ENCODE results near the gene TIMP1. TPM values are rescaled to one million over a fixed set of nuclear protein-coding genes. Genes with fewer than 3 reads are reported as not detected.

Gene TIMP1
- 49.9 TPM for polyA plus RNA-seq (2013)

DNA sequence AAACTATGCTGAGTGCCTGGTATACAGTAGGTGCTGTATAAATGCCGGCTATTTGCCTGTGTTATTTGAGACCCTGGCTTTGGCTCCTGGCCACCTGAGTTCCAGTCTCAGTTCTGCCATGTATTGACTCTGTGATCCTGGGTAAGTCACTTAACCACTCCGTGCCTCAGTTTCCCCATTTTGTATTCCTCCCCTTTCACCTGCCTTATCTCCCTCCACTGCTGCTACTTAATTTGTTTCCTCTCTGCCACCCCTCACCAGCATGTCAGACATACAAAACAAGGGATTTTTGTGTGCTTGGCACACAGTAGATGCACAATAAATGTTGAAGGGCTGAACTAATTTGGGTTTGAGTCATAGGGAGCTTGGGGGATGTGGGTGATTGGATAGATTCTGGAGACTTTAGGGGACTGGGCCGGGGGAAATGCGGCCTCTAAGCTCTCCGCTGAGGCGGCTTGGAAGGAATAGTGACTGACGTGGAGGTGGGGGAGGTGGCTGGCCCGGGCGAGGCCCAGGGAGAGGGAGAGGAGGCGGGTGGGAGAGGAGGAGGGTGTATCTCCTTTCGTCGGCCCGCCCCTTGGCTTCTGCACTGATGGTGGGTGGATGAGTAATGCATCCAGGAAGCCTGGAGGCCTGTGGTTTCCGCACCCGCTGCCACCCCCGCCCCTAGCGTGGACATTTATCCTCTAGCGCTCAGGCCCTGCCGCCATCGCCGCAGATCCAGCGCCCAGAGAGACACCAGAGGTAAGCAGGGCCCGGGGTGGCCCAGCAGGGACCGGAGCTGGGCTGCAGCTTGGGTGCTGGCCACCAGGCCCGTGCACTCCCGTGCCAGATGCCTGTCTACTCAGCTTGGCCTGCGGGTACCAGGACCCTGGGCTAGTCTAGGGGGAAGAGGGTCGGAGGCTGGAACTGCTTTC, at the start of gene TIMP1:
TIMP1 (plus strand) TSS at position 706 of the 917 bp plus-strand sequence. CDS start 980 bp downstream, outside the sequence.
- Histone ChIP-seq H3K27me3 (replicated peaks in 2 of 5; ENCODE audit: control insufficient read depth in 4 of 5, insufficient read depth in 5 of 5, low read length in 4 of 5) (peaks cover 0 to 2% (median 0%) of the 10 kb centered on the region in 5 experiments), H3K36me3 (ENCODE audit: control insufficient read depth in 4 of 4, insufficient read depth in 4 of 4, low read length in 3 of 4) (peaks cover 0 to 13% (median 5%) of the 10 kb centered on the region in 4 experiments), H3K4me1 (ENCODE audit: control extremely low read depth in 1 of 4, control insufficient read depth in 4 of 4, insufficient read depth in 4 of 4, low read length in 3 of 4) (peaks cover 5 to 33% (median 21%) of the 10 kb centered on the region in 4 experiments), H3K4me3 (ENCODE audit: control insufficient read depth in 1 of 7, extremely low read depth in 1 of 7, insufficient read depth in 4 of 7, low read depth in 2 of 7, low read length in 6 of 7) (peak within 1 kb of the TSS in 5 of 7 experiments; percentile 7 to 71 (median 50)), H3K9me3 (ENCODE audit: control extremely low read depth in 1 of 5, control insufficient read depth in 4 of 5, insufficient read depth in 2 of 5, low read depth in 1 of 5, low read length in 4 of 5) (no peaks in the 10 kb centered on the region), H3K27ac (ENCODE audit: insufficient read depth in 1 of 2, low read depth in 1 of 2, low read length in 2 of 2, poor library complexity in 1 of 2, severe bottlenecking in 2 of 2) (peak within 1 kb of the TSS in 1 of 2 experiments; percentile 49)
- ChIA-PET POLR2A (interaction anchor here (0.6 to 1.0 kb wide), 3 partner anchors 35 to 64 kb away, joined by 3 to 5 read pairs (median 4); no protein-coding TSS in a partner anchor), CTCF (interaction anchor here (1.0 to 1.3 kb wide), 4 partner anchors 11 to 47 kb away, joined by 3 to 6 read pairs (median 3); no protein-coding TSS in a partner anchor)
- WGBS (ENCODE audit: insufficient coverage): 34% methylated on average over 18 of the region's 28 CpGs
- DNase-seq: peak; percentile 89 to 96 (median 94)

DNA sequence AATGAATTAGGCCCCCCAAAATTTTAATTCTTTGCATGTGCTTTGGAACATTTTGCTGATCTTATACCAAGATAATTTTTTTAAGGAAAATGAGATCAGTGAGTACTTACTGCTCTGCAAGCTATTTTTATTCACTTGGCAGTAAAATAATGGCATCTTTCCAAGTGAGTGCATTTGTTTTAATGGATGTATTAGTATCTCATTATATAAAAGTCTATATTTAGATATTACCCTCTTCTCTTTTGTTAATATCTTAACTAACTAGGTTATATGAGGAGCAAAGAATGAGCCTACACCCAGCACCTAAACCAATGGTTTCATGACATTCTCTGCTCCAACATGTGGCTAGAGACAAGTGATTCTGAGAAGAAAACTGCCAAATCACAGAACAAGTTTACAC, 42.4 kb upstream of the TIMP1 start:
- Histone ChIP-seq H3K4me1 (ENCODE audit: control extremely low read depth in 1 of 4, control insufficient read depth in 4 of 4, insufficient read depth in 4 of 4, low read length in 3 of 4) (peaks cover 0 to 5% (median 0%) of the 10 kb centered on the region in 4 experiments), H3K27me3 (replicated peaks in 2 of 5; ENCODE audit: control insufficient read depth in 4 of 5, insufficient read depth in 5 of 5, low read length in 4 of 5) (no peaks in the 10 kb centered on the region), H3K27ac (ENCODE audit: insufficient read depth in 1 of 2, low read depth in 1 of 2, low read length in 2 of 2, poor library complexity in 1 of 2, severe bottlenecking in 2 of 2) (no peak overlapping the region), H3K36me3 (ENCODE audit: control insufficient read depth in 4 of 4, insufficient read depth in 4 of 4, low read length in 3 of 4) (no peaks in the 10 kb centered on the region), H3K9me3 (ENCODE audit: control extremely low read depth in 1 of 5, control insufficient read depth in 4 of 5, insufficient read depth in 2 of 5, low read depth in 1 of 5, low read length in 4 of 5) (no peaks in the 10 kb centered on the region), H3K4me3 (ENCODE audit: control insufficient read depth in 1 of 7, extremely low read depth in 1 of 7, insufficient read depth in 4 of 7, low read depth in 2 of 7, low read length in 6 of 7) (no peak overlapping the region)
- ChIA-PET POLR2A (no interaction called here), CTCF (interaction anchor here (2.4 kb wide), 1 partner anchor 16 kb away, joined by 12 read pairs; no protein-coding TSS in a partner anchor)
- no peak for DNase-seq

DNA sequence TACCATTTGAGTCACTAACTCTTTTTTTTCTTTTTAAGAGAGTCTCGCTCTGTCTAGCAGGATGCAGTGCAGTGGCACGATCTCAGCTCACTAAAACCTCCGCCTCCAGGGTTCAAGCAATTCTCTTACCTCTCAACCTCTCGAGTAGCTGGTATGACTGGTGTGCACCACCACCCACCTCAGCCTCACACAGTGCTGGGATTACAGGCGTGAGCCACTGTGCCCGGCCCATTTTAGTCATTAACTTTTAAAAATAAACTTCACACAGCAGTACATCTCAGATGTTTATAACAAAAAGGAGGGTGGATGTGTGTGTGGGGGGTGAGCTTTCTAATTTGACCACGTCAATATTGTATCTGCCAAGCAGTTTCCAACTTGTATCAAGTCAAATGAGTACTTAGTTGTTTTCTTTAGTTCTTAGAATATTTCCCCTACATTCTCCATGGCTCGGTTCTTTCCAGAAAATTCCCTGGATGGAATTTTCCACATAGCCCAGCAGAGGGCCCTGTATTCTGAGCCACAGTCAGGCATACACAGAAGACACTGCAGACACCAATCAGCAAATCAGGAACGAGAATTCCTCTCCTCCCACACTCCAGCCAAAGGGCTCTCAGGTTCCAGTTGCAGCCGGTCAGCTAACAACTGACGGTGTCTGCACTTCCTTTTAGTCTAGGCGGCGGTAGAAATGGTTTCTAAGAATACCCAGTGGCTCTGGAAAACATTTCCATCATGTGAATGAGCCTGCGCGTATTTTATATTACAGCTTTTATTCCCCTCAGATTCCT, 41.3 kb upstream of the TIMP1 start:
- POLR2A ChIA-PET: no interaction called here
- H3K27ac ChIP-seq (ENCODE audit: insufficient read depth in 1 of 2, low read depth in 1 of 2, low read length in 2 of 2, poor library complexity in 1 of 2, severe bottlenecking in 2 of 2): peak overlapping the region in 1 of 2 experiments; percentile 49
- CTCF ChIA-PET: interaction anchor here (0.8 to 2.4 kb wide), 6 partner anchors 15 to 103 kb away, joined by 3 to 12 read pairs (median 4); no protein-coding TSS in a partner anchor
- no peaks in the 10 kb centered on the region for H3K27me3 ChIP-seq (replicated peaks in 2 of 5; ENCODE audit: control insufficient read depth in 4 of 5, insufficient read depth in 5 of 5, low read length in 4 of 5)
- 47% methylated on average over 9 of the region's 15 CpGs for WGBS (ENCODE audit: insufficient coverage)
- H3K4me3 ChIP-seq (ENCODE audit: control insufficient read depth in 1 of 7, extremely low read depth in 1 of 7, insufficient read depth in 4 of 7, low read depth in 2 of 7, low read length in 6 of 7): peak overlapping the region in 3 of 7 experiments; percentile 9 to 58 (median 23)
- no peaks in the 10 kb centered on the region for H3K36me3 ChIP-seq (ENCODE audit: control insufficient read depth in 4 of 4, insufficient read depth in 4 of 4, low read length in 3 of 4)
- H3K4me1 ChIP-seq (ENCODE audit: control extremely low read depth in 1 of 4, control insufficient read depth in 4 of 4, insufficient read depth in 4 of 4, low read length in 3 of 4): peaks cover 0 to 5% (median 0%) of the 10 kb centered on the region in 4 experiments
- H3K9me3 ChIP-seq (ENCODE audit: control extremely low read depth in 1 of 5, control insufficient read depth in 4 of 5, insufficient read depth in 2 of 5, low read depth in 1 of 5, low read length in 4 of 5): no peaks in the 10 kb centered on the region
- peak in 2 of 3 donors; percentile 29 to 35 for DNase-seq

DNA sequence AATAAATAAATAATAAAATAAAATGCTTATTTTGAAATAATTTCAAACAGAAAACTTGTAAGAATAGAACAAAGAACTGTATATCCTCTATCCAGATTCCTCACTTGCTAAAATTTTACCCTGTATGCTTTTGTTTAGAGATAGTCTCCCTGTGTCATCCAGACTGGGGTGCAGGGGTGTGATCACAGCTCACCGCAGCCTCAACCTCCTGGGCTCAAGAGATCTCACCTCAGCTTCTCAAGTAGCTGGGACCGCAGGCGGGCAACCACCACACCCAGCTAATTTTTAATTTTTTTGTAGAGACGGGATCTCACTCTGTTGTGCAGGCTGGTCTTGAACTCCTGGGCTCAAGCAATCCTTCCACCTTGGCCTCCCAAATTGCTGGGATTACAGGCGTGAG, 38.7 kb upstream of the TIMP1 start:
- ChIA-PET POLR2A (no interaction called here), CTCF (interaction anchor here (0.8 kb wide), 1 partner anchor 1353 kb away, joined by 3 read pairs; no protein-coding TSS in a partner anchor)
- H3K4me3 ChIP-seq (ENCODE audit: control insufficient read depth in 1 of 7, extremely low read depth in 1 of 7, insufficient read depth in 4 of 7, low read depth in 2 of 7, low read length in 6 of 7): no peak overlapping the region
- H3K4me1 ChIP-seq (ENCODE audit: control extremely low read depth in 1 of 4, control insufficient read depth in 4 of 4, insufficient read depth in 4 of 4, low read length in 3 of 4): peaks cover 0 to 5% (median 0%) of the 10 kb centered on the region in 4 experiments
- WGBS (ENCODE audit: insufficient coverage): 91% methylated on average over 4 of the region's 5 CpGs
- DNase-seq: no peak
- H3K27ac ChIP-seq (ENCODE audit: insufficient read depth in 1 of 2, low read depth in 1 of 2, low read length in 2 of 2, poor library complexity in 1 of 2, severe bottlenecking in 2 of 2): no peak overlapping the region
- H3K36me3 ChIP-seq (ENCODE audit: control insufficient read depth in 4 of 4, insufficient read depth in 4 of 4, low read length in 3 of 4): no peaks in the 10 kb centered on the region
- H3K9me3 ChIP-seq (ENCODE audit: control extremely low read depth in 1 of 5, control insufficient read depth in 4 of 5, insufficient read depth in 2 of 5, low read depth in 1 of 5, low read length in 4 of 5): no peaks in the 10 kb centered on the region
- no peaks in the 10 kb centered on the region for H3K27me3 ChIP-seq (replicated peaks in 2 of 5; ENCODE audit: control insufficient read depth in 4 of 5, insufficient read depth in 5 of 5, low read length in 4 of 5)

DNA sequence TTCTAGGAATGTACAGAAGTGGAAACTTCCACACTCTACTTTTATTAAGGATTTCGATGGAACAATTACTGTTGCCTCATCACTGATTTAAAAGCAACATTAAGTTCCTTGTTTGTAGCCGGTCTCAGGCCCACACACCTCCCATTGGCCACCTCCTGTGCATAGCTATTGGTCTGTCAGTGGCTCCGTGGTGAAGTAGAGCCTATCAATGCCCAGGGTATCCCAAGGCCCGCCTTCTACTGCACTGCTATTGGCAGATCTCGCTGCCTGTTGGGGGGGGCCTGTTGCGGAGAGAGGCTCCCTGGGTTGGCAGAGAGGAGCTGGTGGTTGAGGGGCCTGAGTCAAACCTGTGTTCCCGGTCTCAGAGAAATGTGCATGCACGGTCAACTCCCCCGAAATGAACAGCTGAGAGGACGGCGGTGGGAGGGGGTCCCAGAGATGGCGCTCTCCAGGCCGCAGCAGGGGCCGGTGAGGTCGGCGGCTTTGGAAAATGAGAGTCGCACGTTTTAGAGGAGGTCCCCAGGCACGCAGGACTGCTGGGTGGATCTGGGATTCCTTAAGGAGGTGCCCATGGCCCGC, 26.1 kb upstream of the TIMP1 start:
- peak; percentile 90 to 96 (median 95) for DNase-seq
- 29% methylated on average over 19 of the region's 20 CpGs for WGBS (ENCODE audit: insufficient coverage)
- Histone ChIP-seq H3K36me3 (ENCODE audit: control insufficient read depth in 4 of 4, insufficient read depth in 4 of 4, low read length in 3 of 4) (no peaks in the 10 kb centered on the region), H3K27ac (ENCODE audit: insufficient read depth in 1 of 2, low read depth in 1 of 2, low read length in 2 of 2, poor library complexity in 1 of 2, severe bottlenecking in 2 of 2) (peak overlapping the region in 1 of 2 experiments; percentile 66), H3K4me3 (ENCODE audit: control insufficient read depth in 1 of 7, extremely low read depth in 1 of 7, insufficient read depth in 4 of 7, low read depth in 2 of 7, low read length in 6 of 7) (peak overlapping the region; percentile 44 to 79 (median 57)), H3K9me3 (ENCODE audit: control extremely low read depth in 1 of 5, control insufficient read depth in 4 of 5, insufficient read depth in 2 of 5, low read depth in 1 of 5, low read length in 4 of 5) (peaks cover 0 to 3% (median 0%) of the 10 kb centered on the region in 5 experiments), H3K4me1 (ENCODE audit: control extremely low read depth in 1 of 4, control insufficient read depth in 4 of 4, insufficient read depth in 4 of 4, low read length in 3 of 4) (peaks cover 0 to 12% (median 6%) of the 10 kb centered on the region in 4 experiments), H3K27me3 (replicated peaks in 2 of 5; ENCODE audit: control insufficient read depth in 4 of 5, insufficient read depth in 5 of 5, low read length in 4 of 5) (no peaks in the 10 kb centered on the region)
- ChIA-PET POLR2A (no interaction called here), CTCF (interaction anchor here (1.0 to 1.4 kb wide), 2 partner anchors 15 to 30 kb away, joined by 4 read pairs; no protein-coding TSS in a partner anchor)

DNA sequence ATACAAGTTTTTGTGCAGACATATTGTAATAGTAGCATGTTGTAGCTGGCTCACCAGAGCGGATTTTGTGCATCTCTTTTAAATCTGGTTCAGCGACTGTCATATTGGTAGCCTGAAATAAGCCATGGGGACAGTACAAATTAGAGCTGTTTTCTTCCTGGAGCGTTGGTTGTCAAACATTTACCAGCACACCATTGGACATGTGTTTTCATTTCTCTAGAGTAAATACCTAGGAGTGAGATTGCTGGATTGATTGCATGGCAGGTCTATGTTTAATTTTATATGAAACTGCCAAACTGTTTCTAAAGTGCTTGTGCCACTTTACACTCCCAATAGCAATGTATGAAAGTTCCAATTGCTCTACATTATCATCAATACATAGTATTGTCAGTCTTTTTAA, 23.8 kb upstream of the TIMP1 start:
- Histone ChIP-seq H3K4me3 (ENCODE audit: control insufficient read depth in 1 of 7, extremely low read depth in 1 of 7, insufficient read depth in 4 of 7, low read depth in 2 of 7, low read length in 6 of 7) (no peak overlapping the region), H3K27me3 (replicated peaks in 2 of 5; ENCODE audit: control insufficient read depth in 4 of 5, insufficient read depth in 5 of 5, low read length in 4 of 5) (no peaks in the 10 kb centered on the region), H3K4me1 (ENCODE audit: control extremely low read depth in 1 of 4, control insufficient read depth in 4 of 4, insufficient read depth in 4 of 4, low read length in 3 of 4) (peaks cover 0 to 24% (median 14%) of the 10 kb centered on the region in 4 experiments), H3K36me3 (ENCODE audit: control insufficient read depth in 4 of 4, insufficient read depth in 4 of 4, low read length in 3 of 4) (peaks cover 0 to 8% (median 3%) of the 10 kb centered on the region in 4 experiments), H3K27ac (ENCODE audit: insufficient read depth in 1 of 2, low read depth in 1 of 2, low read length in 2 of 2, poor library complexity in 1 of 2, severe bottlenecking in 2 of 2) (no peak overlapping the region), H3K9me3 (ENCODE audit: control extremely low read depth in 1 of 5, control insufficient read depth in 4 of 5, insufficient read depth in 2 of 5, low read depth in 1 of 5, low read length in 4 of 5) (peaks cover 0 to 3% (median 0%) of the 10 kb centered on the region in 5 experiments)
- ChIA-PET POLR2A (no interaction called here), CTCF (interaction anchor here (0.6 to 0.9 kb wide), 2 partner anchors 61 to 234 kb away, joined by 3 read pairs; no protein-coding TSS in a partner anchor)
- 83% methylated on average over 2 of the region's 3 CpGs for WGBS (ENCODE audit: insufficient coverage)
- DNase-seq: no peak
